GM12865 (cell line): ENCODE results near the gene MRPL33.

Experiments used
- DNase-seq: peaks from one replicate; pipeline ENCODE4 v3.0.0; 2010; ENCODE audit warnings: low read depth
- H3K4me3 ChIP-seq: 2 replicates; pipeline ENCODE4 v1.5.1; 2011; ENCODE audit warnings: mild to moderate bottlenecking, low read depth, low read length, control low read depth
- TF ChIP-seq, protein P1 (sequence below): IDR thresholded peaks from 2 replicates; pipeline ENCODE4 v1.5.1; 2011; ENCODE audit warnings: low read length, control low read depth, low read depth, inconsistent platforms; ENCODE audit not compliant: insufficient read depth; ENCODE audit errors: missing control alignments

Gene MRPL33

DNA sequence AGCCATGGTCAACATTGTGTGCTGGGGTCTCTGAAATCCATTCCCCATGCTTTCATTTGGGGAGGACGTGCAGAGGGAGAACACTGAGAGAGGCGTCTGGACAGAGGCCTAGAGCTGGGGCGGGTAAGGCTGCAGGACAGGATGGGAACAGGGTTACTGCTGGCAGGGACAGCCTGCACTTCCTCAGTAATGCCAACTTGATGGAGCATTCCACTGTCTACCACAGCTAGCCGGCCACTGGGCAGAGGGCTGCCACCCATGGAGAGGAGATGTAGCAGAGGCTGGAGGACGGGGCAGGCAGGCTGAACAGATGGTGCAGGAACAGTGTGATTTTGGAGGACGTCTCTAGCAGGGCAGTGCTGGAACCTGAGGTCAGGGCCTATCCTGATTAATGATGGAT is 29.3 kb downstream of the MRPL33 start:
- no peak overlapping the region for H3K4me3 ChIP-seq
- DNase-seq, result no peak
- TF ChIP-seq, protein P1, sequence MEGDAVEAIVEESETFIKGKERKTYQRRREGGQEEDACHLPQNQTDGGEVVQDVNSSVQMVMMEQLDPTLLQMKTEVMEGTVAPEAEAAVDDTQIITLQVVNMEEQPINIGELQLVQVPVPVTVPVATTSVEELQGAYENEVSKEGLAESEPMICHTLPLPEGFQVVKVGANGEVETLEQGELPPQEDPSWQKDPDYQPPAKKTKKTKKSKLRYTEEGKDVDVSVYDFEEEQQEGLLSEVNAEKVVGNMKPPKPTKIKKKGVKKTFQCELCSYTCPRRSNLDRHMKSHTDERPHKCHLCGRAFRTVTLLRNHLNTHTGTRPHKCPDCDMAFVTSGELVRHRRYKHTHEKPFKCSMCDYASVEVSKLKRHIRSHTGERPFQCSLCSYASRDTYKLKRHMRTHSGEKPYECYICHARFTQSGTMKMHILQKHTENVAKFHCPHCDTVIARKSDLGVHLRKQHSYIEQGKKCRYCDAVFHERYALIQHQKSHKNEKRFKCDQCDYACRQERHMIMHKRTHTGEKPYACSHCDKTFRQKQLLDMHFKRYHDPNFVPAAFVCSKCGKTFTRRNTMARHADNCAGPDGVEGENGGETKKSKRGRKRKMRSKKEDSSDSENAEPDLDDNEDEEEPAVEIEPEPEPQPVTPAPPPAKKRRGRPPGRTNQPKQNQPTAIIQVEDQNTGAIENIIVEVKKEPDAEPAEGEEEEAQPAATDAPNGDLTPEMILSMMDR, result no peak

- TF ChIP-seq, protein P1, result no peak
- H3K4me3 ChIP-seq, result no peak overlapping the region
- DNase-seq, result no peak
Measured at GRCh38 chr2:27802547-27802946, 31.0 kb downstream of the MRPL33 start.

- no peak for DNase-seq
- H3K4me3 ChIP-seq, result no peak overlapping the region
Measured at GRCh38 chr2:27803046-27803445, 31.5 kb downstream of the MRPL33 start.

GRCh38 chr2:27804146-27804545 is 32.6 kb downstream of the MRPL33 start:
- DNase-seq, result no peak
- TF ChIP-seq, protein P1, result no peak
- no peak overlapping the region for H3K4me3 ChIP-seq

More at GRCh38 chr2:27803046-27803445, 31.5 kb downstream of the MRPL33 start:
- TF ChIP-seq, protein P1, result no peak

GRCh38 chr2:27805180-27805579 is 33.7 kb downstream of the MRPL33 start:
- no peak overlapping the region for H3K4me3 ChIP-seq
- no peak for DNase-seq
- TF ChIP-seq, protein P1, result no peak

GRCh38 chr2:27806311-27807059 is 35.0 kb downstream of the MRPL33 start:
- TF ChIP-seq, protein P1, result no peak
- H3K4me3 ChIP-seq, result no peak overlapping the region
- no peak for DNase-seq

- no peak overlapping the region for H3K4me3 ChIP-seq
- TF ChIP-seq, protein P1, result peak; percentile 38
- DNase-seq, result peak; percentile 11
Measured at GRCh38 chr2:27807476-27807875, 36.0 kb downstream of the MRPL33 start.
